Loucy (cell line): ENCODE data around the gene ADD1.

Source experiments
- H2AFZ ChIP-seq: fragments of 200-600 bp; sonication (generic); 2 replicates; pipeline ENCODE4 v1.6.0; 2016; ENCODE audit warnings: antibody characterized with exemption, mild to moderate bottlenecking, low read length, moderate library complexity
- H3F3A ChIP-seq: fragments of 200-600 bp; 2 replicates; pipeline ENCODE4 v1.6.0; 2016; ENCODE audit warnings: antibody characterized with exemption, low read depth, mild to moderate bottlenecking
- H3K27me3 ChIP-seq: fragments of 200-600 bp; sonication (generic); 2 replicates; pipeline ENCODE4 v1.6.1; 2014; ENCODE audit warnings: low read length, mild to moderate bottlenecking; ENCODE audit not compliant: insufficient read depth, poor library complexity, severe bottlenecking
- H3K36me3 ChIP-seq: fragments of 200-600 bp; sonication (generic); 2 replicates; pipeline ENCODE4 v1.6.1; 2016; ENCODE audit warnings: low read length; ENCODE audit not compliant: insufficient read depth
- H3K4me1 ChIP-seq: fragments of 200-600 bp; sonication (generic); 2 replicates; pipeline ENCODE4 v1.5.1; 2014; ENCODE audit warnings: low read length, mild to moderate bottlenecking; ENCODE audit not compliant: insufficient read depth, poor library complexity, severe bottlenecking
- H3K4me2 ChIP-seq: fragments of 200-600 bp; sonication (generic); 2 replicates; pipeline ENCODE4 v1.6.0; 2014; ENCODE audit warnings: antibody characterized with exemption, low read length, low read depth, mild to moderate bottlenecking; ENCODE audit not compliant: poor library complexity, severe bottlenecking
- H3K4me3 ChIP-seq: fragments of 200-600 bp; sonication (generic); 2 replicates; pipeline ENCODE4 v1.5.1; 2014; ENCODE audit warnings: low read length, mild to moderate bottlenecking, mixed read lengths; ENCODE audit not compliant: poor library complexity, severe bottlenecking
- H3K79me2 ChIP-seq: fragments of 200-600 bp; sonication (generic); 2 replicates; pipeline ENCODE4 v1.6.1; 2014; ENCODE audit warnings: low read length; ENCODE audit not compliant: insufficient read depth
- H3K9ac ChIP-seq: fragments of 200-600 bp; sonication (generic); 2 replicates; pipeline ENCODE4 v1.6.0; 2014; ENCODE audit warnings: mild to moderate bottlenecking, low read depth, low read length, moderate library complexity; ENCODE audit not compliant: poor library complexity, severe bottlenecking
- H3K9me2 ChIP-seq: fragments of 200-600 bp; sonication (generic); replicated peaks from 2 replicates; pipeline ENCODE4 v1.6.1; 2016; ENCODE audit warnings: low read depth, low read length, mixed read lengths
- H3K9me3 ChIP-seq: fragments of 200-600 bp; sonication (generic); 2 replicates; pipeline ENCODE4 v1.6.1; 2014; ENCODE audit warnings: mild to moderate bottlenecking, antibody characterized with exemption, low read length, low read depth; ENCODE audit not compliant: insufficient read depth
- H4K20me1 ChIP-seq: fragments of 200-600 bp; sonication (generic); 2 replicates; pipeline ENCODE4 v1.6.0; 2014; ENCODE audit warnings: antibody characterized with exemption, low read length, mild to moderate bottlenecking; ENCODE audit not compliant: insufficient read depth, poor library complexity, severe bottlenecking
- CTCF ChIP-seq: fragments of 200-600 bp; sonication (generic); conservative IDR thresholded peaks from 2 replicates; pipeline ENCODE4 v1.5.1; 2014; ENCODE audit warnings: mild to moderate bottlenecking, antibody characterized with exemption, low read length
- EZH2phosphoT487 ChIP-seq: fragments of 200-600 bp; IDR thresholded peaks from 2 replicates; pipeline ENCODE4 v1.6.1; 2018; ENCODE audit warnings: antibody characterized with exemption, mild to moderate bottlenecking, moderate library complexity, borderline replicate concordance

The ADD1 gene

GRCh38 chr4:2843941-2844584 is 419 bp downstream of the ADD1 start:
- peaks cover 60% of the 10 kb centered on the region for H3K79me2 ChIP-seq
- peaks cover 35% of the 10 kb centered on the region for H3K4me1 ChIP-seq
- peak overlapping the region; percentile 46; the same call in 1 of the 2 replicates for H2AFZ ChIP-seq

GRCh38 chr4:2846172-2846571 is 2.5 kb downstream of the ADD1 start:
- Histone ChIP-seq H3K4me2 (peak overlapping the region; percentile 80), H4K20me1 (peaks cover 47% of the 10 kb centered on the region), H3K4me1 (peaks cover 48% of the 10 kb centered on the region), H3F3A (no peaks in the 10 kb centered on the region; the same call in 1 of the 2 replicates), H3K9ac (peak overlapping the region; percentile 81), H3K4me3 (peak overlapping the region; percentile 99), H3K9me3 (no peaks in the 10 kb centered on the region), H3K79me2 (peaks cover 78% of the 10 kb centered on the region), H3K36me3 (no peaks in the 10 kb centered on the region), H3K9me2 (no peaks in the 10 kb centered on the region), H3K27me3 (no peaks in the 10 kb centered on the region), H2AFZ (no peak overlapping the region)
- TF ChIP-seq EZH2phosphoT487 (no peak), CTCF (no peak)

More at GRCh38 chr4:2843941-2844584, 419 bp downstream of the ADD1 start:
- no peak for TF ChIP-seq CTCF
- TF ChIP-seq EZH2phosphoT487 = no peak
- no peaks in the 10 kb centered on the region for H3K9me3 ChIP-seq
- H3K4me2 ChIP-seq = peak overlapping the region; percentile 80
- no peaks in the 10 kb centered on the region for H3K27me3 ChIP-seq
- H4K20me1 ChIP-seq = peaks cover 34% of the 10 kb centered on the region
- no peaks in the 10 kb centered on the region for H3K9me2 ChIP-seq
- H3F3A ChIP-seq = no peaks in the 10 kb centered on the region; the same call in 1 of the 2 replicates
- H3K4me3 ChIP-seq = peak overlapping the region; percentile 99
- H3K9ac ChIP-seq = peak overlapping the region; percentile 81
- H3K36me3 ChIP-seq = no peaks in the 10 kb centered on the region

GRCh38 chr4:2847302-2847871 is 3.7 kb downstream of the ADD1 start:
- Histone ChIP-seq H3F3A (no peaks in the 10 kb centered on the region; the same call in 1 of the 2 replicates), H3K27me3 (no peaks in the 10 kb centered on the region), H3K9me3 (no peaks in the 10 kb centered on the region), H3K4me2 (peak overlapping the region; percentile 49), H3K9me2 (no peaks in the 10 kb centered on the region), H3K36me3 (no peaks in the 10 kb centered on the region), H3K4me1 (peaks cover 55% of the 10 kb centered on the region), H3K4me3 (peak overlapping the region; percentile 17), H3K79me2 (peaks cover 80% of the 10 kb centered on the region), H4K20me1 (peaks cover 51% of the 10 kb centered on the region), H2AFZ (no peak overlapping the region), H3K9ac (no peak overlapping the region)
- TF ChIP-seq EZH2phosphoT487 (no peak), CTCF (no peak)
